Activated naive CD8-positive, alpha-beta T cell treated with anti-CD3 and anti-CD28 coated beads, Interleukin-2, amount 50 U/mL, for 16 hours (primary cell): ENCODE measurements around the gene RBM42.
"Not testable (repeated sequence)": the region's sequence is repeated elsewhere in the genome, so short reads cannot be mapped to it uniquely, and the experiment has no call there.

Experiments used
- DNase-seq: peaks from one replicate; pipeline ENCODE4 v3.0.0-alpha.2; 2020; ENCODE audit warnings: low read depth, low spot score

Gene RBM42

GRCh38 chr19:35650581-35650980 lies 21.7 kb downstream of the RBM42 start:
- DNase-seq: no peak

GRCh38 chr19:35654828-35655227 lies 26.0 kb downstream of the RBM42 start:
- DNase-seq: not testable (repeated sequence)

GRCh38 chr19:35655600-35655999 lies 26.8 kb downstream of the RBM42 start:
- DNase-seq: no peak

GRCh38 chr19:35656700-35657099 lies 27.9 kb downstream of the RBM42 start:
- DNase-seq: no peak

GRCh38 chr19:35657904-35658700 lies 29.3 kb downstream of the RBM42 start:
- no peak for DNase-seq

GRCh38 chr19:35661995-35662340 lies 33.1 kb downstream of the RBM42 start:
- DNase-seq: no peak

GRCh38 chr19:35663981-35664380 lies 35.1 kb downstream of the RBM42 start:
- no peak for DNase-seq

GRCh38 chr19:35665157-35665556 lies 36.3 kb downstream of the RBM42 start:
- DNase-seq: no peak

GRCh38 chr19:35665604-35666003 lies 36.8 kb downstream of the RBM42 start:
- DNase-seq: no peak

GRCh38 chr19:35666251-35666913 lies 37.5 kb downstream of the RBM42 start, which contains the start of gene UPK1A:
TSS of gene UPK1A (plus strand) at chr19:35666517. CDS start at chr19:35666813, 296 bp downstream.
- DNase-seq: no peak

GRCh38 chr19:35669566-35669965 lies 40.7 kb downstream of the RBM42 start:
- DNase-seq: no peak

- DNase-seq: no peak
These were observed 41.1 kb downstream of the RBM42 start for GRCh38 chr19:35669974-35670373.

- no peak for DNase-seq
These were observed 41.9 kb downstream of the RBM42 start for GRCh38 chr19:35670686-35671085.

- no peak for DNase-seq
These were observed 43.0 kb downstream of the RBM42 start for GRCh38 chr19:35671818-35672217.

- no peak for DNase-seq
These were observed 44.4 kb downstream of the RBM42 start for GRCh38 chr19:35673121-35673804.

GRCh38 chr19:35675589-35676140 lies 46.8 kb downstream of the RBM42 start:
- no peak for DNase-seq
